Measurements from ENCODE around the gene PPDPF. TPM values are rescaled to one million over a fixed set of nuclear protein-coding genes. Genes with fewer than 3 reads are reported as not detected.

Gene PPDPF
- total and polyA plus RNA-seq, 2 of the 8 experiments (the other 6 are each of a cell fraction or from before 2014, with no cell fraction given) = 30.5 to 138 TPM

- TF ChIP-seq SP1 (IDR thresholded peaks at IDR 0.05; ENCODE audit: low read depth, low read length) = no peak
Measured at GRCh38 chr20:63486300-63486855, 34.2 kb upstream of the PPDPF start (continued).

Measured in H1 (cell line).